ENCODE data around the gene SLC30A5. TPM values are rescaled to one million over a fixed set of nuclear protein-coding genes. Genes with fewer than 3 reads are reported as not detected.

The SLC30A5 gene
- total and polyA plus RNA-seq, 8 donors: 56.0 to 87.2 (median 75.5) TPM

DNA sequence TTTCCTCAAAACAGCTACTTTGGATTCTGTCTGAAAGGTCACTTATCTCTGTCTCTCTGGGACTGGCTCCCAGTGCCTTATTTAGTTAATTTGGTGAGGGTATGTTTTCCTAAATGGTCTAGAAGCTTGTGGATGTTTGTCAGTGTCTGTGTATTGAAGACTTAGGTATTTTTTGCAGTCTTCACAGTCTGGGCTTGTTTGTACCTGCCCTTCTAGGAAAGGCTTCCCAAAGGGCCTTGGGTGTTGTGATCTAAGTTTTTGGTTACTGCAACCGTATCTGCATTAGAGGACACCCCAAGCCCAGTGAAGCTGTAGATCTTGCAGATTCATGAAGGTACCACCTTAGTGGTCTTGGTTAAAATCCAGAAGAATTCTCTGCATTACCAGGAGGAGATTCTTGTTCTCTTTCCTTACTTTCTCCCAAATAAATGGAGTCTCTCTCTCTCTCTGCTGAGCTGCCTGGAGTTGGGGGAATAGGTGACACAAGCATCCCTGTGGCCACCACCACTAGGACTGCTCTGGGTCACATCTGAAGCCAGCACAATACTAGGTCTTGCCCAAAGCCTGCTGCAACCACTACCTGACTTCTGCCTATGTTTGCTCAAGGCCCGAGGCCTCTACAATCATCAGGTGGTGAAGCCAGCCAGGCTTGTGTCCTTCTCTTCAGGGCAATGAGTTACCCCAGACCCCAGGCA lies 55.3 kb downstream of the SLC30A5 start:
- TF ChIP-seq, protein P1, sequence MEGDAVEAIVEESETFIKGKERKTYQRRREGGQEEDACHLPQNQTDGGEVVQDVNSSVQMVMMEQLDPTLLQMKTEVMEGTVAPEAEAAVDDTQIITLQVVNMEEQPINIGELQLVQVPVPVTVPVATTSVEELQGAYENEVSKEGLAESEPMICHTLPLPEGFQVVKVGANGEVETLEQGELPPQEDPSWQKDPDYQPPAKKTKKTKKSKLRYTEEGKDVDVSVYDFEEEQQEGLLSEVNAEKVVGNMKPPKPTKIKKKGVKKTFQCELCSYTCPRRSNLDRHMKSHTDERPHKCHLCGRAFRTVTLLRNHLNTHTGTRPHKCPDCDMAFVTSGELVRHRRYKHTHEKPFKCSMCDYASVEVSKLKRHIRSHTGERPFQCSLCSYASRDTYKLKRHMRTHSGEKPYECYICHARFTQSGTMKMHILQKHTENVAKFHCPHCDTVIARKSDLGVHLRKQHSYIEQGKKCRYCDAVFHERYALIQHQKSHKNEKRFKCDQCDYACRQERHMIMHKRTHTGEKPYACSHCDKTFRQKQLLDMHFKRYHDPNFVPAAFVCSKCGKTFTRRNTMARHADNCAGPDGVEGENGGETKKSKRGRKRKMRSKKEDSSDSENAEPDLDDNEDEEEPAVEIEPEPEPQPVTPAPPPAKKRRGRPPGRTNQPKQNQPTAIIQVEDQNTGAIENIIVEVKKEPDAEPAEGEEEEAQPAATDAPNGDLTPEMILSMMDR (IDR thresholded peaks at IDR 0.05): no peak
- H3K36me3 ChIP-seq: no peaks in the 10 kb centered on the region
- DNase-seq (no peak), ATAC-seq (no peak)
- no peaks in the 10 kb centered on the region for H3K4me1 ChIP-seq
- no peak overlapping the region for H3K4me3 ChIP-seq
- no peak overlapping the region for H3K27ac ChIP-seq
- intact Hi-C loops (cut with DNase I): no loop called here
- no peaks in the 10 kb centered on the region for H3K27me3 ChIP-seq
- H3K9me3 ChIP-seq: no peaks in the 10 kb centered on the region

- ATAC-seq: no peak
Measured at GRCh38 chr5:69149676-69150010, 55.8 kb downstream of the SLC30A5 start.

DNA sequence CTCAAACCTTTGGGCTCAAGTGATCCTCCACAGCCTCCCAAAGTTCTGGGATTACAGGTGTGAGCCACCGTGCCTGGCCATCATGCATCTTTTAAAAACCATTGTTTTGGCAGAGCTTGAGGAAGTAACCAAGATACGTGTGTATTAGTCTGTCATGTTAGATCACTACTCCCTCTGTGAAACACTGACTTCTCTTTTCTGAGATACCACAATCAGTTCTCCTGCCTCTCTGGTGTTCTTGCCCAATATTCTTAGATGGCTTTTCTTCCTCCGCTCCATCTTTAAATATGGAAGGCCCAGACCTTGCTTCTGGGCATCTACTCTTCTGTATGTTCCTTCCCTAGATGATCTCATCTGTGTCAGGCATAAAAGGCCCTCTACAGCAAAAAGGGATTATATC lies 58.9 kb downstream of the SLC30A5 start:
- H3K27ac ChIP-seq: no peak overlapping the region
- ATAC-seq (no peak), DNase-seq (no peak)
- no peaks in the 10 kb centered on the region for H3K27me3 ChIP-seq
- H3K36me3 ChIP-seq: no peaks in the 10 kb centered on the region
- H3K4me3 ChIP-seq: no peak overlapping the region
- H3K9me3 ChIP-seq: no peaks in the 10 kb centered on the region
- TF ChIP-seq, protein P1 (IDR thresholded peaks at IDR 0.05): no peak
- H3K4me1 ChIP-seq: no peaks in the 10 kb centered on the region
- intact Hi-C loops (cut with DNase I): no loop called here

More at GRCh38 chr5:69149676-69150010, 55.8 kb downstream of the SLC30A5 start:
- Histone ChIP-seq H3K4me3 (no peak overlapping the region), H3K27ac (no peak overlapping the region), H3K4me1 (no peaks in the 10 kb centered on the region), H3K9me3 (no peaks in the 10 kb centered on the region), H3K27me3 (no peaks in the 10 kb centered on the region), H3K36me3 (no peaks in the 10 kb centered on the region)
- TF ChIP-seq, protein P1 (IDR thresholded peaks at IDR 0.05): no peak
- intact Hi-C loops (cut with DNase I): no loop called here
- DNase-seq: no peak

GRCh38 chr5:69156456-69156855 lies 62.6 kb downstream of the SLC30A5 start:
- Histone ChIP-seq H3K4me3 (no peak overlapping the region), H3K36me3 (no peaks in the 10 kb centered on the region), H3K27ac (no peak overlapping the region), H3K9me3 (no peaks in the 10 kb centered on the region), H3K4me1 (no peaks in the 10 kb centered on the region), H3K27me3 (no peaks in the 10 kb centered on the region)
- intact Hi-C loops (cut with DNase I): no loop called here
- TF ChIP-seq, protein P1 (IDR thresholded peaks at IDR 0.05): no peak
- DNase-seq (no peak), ATAC-seq (no peak)

DNA sequence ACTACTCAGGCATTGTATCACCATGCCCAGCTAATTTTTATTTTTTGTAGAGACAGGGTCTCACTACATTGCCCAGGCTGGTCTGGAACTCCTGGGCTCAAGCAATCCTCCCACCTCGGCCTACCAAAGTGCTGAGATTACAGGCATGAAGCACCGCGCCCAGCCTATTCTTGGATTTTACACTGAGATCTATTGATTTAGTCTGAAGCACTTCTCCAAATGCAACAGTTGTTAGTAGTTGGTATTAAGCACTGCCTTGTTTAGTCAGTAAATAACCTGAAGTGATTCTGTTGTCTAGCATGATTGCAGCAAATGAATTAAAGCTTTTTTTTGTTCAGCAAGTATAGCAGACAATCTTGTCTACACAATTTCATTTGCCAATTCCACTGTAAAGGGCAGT lies 64.2 kb downstream of the SLC30A5 start:
- H3K4me1 ChIP-seq: no peaks in the 10 kb centered on the region
- no peaks in the 10 kb centered on the region for H3K27me3 ChIP-seq
- ATAC-seq (peak; percentile 54), DNase-seq (no peak)
- H3K36me3 ChIP-seq: no peaks in the 10 kb centered on the region
- no peak overlapping the region for H3K27ac ChIP-seq
- TF ChIP-seq, protein P1 (IDR thresholded peaks at IDR 0.05): no peak
- no peaks in the 10 kb centered on the region for H3K9me3 ChIP-seq
- intact Hi-C loops (cut with DNase I): no loop called here
- no peak overlapping the region for H3K4me3 ChIP-seq

All from left lung (tissue), 10 donors.